GM13977 (cell line): ENCODE data around the gene OSBPL9.
A peak's percentile ranks its signal among the peaks of the same experiment; 100 is the strongest.
"Not testable (repeated sequence)": the region's sequence is repeated elsewhere in the genome, so short reads cannot be mapped to it uniquely, and the experiment has no call there.

ENCODE experiments used
- DNase-seq: peaks from one replicate; pipeline ENCODE4 v3.0.0; 2012; ENCODE audit warnings: low spot score
- CTCF ChIP-seq: IDR thresholded peaks from 2 replicates; pipeline ENCODE4 v1.5.1; 2012; ENCODE audit warnings: mild to moderate bottlenecking, control low read depth; ENCODE audit not compliant: insufficient read depth; ENCODE audit errors: extremely low read depth, missing control alignments
- in situ Hi-C: fragments of 300-500 bp; cut with MboI; formaldehyde crosslinking; loops from one replicate; pipeline ENCODE4 v1.12.0; 2022; ENCODE audit warnings: low sequenced_read_pairs, low pct_unique_long_range_greater_than_20kb, mixed read lengths, inconsistent platforms; ENCODE audit not compliant: unreplicated experiment

OSBPL9 gene

GRCh38 chr1:51728611-51729155, 111.8 kb downstream of the OSBPL9 start:
- in situ Hi-C loops: no loop called here
- no peak for DNase-seq
- no peak for TF ChIP-seq CTCF

GRCh38 chr1:51729156-51729823, 112.4 kb downstream of the OSBPL9 start:
- TF ChIP-seq CTCF: no peak
- in situ Hi-C loops: no loop called here
- peak; percentile 96 for DNase-seq

GRCh38 chr1:51729824-51730301, 113.0 kb downstream of the OSBPL9 start:
- no peak for DNase-seq
- in situ Hi-C loops: no loop called here
- no peak for TF ChIP-seq CTCF

GRCh38 chr1:51731998-51732397, 115.1 kb downstream of the OSBPL9 start:
- in situ Hi-C loops: no loop called here
- no peak for DNase-seq
- no peak for TF ChIP-seq CTCF

- no peak for TF ChIP-seq CTCF
- in situ Hi-C loops: no loop called here
- no peak for DNase-seq
These were observed 116.0 kb downstream of the OSBPL9 start for GRCh38 chr1:51732701-51733425.

GRCh38 chr1:51733426-51733774, 116.5 kb downstream of the OSBPL9 start:
- in situ Hi-C loops: not testable (repeated sequence)

More at GRCh38 chr1:51733426-51733774, 116.5 kb downstream of the OSBPL9 start:
- not testable (repeated sequence) for DNase-seq
